Mucosa of gallbladder (tissue), 1 donor: ENCODE results near the gene FYN. TPM values are rescaled to one million over a fixed set of nuclear protein-coding genes. Genes with fewer than 3 reads are reported as not detected.
A peak's percentile ranks its signal among the peaks of the same experiment; 100 is the strongest.

ENCODE experiments used
- DNase-seq: peaks from one replicate; pipeline ENCODE4 v3.0.0-alpha.2; 2020; ENCODE audit warnings: low spot score
- total RNA-seq: library from RNA; stranded (reverse); gene quantifications from one replicate; pipeline ENCODE4 v1.2.1, GENCODE V29; 2021
- donor health status: DM: no; HTN: no; CAD: no.

FYN gene
- total RNA-seq, 1 donor from 2014 or later: 75.0 TPM

GRCh38 chr6:111880181-111880888 lies 7.1 kb upstream of the FYN start:
- DNase-seq: no peak

DNA sequence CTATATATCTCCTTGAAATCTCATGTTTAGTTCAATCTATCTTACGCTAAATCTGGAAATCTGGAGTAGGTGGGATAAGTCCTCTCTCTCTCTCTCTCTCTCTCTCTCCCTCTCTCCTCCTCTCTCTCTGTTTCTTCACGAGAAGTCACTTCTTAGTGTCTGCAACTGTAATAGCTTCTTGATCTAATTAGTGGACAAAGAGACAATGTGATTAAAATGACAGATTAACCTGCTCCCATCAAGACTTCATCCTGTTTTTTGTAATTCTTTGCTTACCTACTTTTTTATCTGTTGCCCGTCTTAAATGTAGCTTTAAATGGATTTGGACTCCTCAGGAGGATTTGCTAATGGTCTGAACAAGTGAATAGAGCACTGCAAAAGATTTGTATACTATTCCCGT lies 2.5 kb upstream of the FYN start:
- no peak for DNase-seq

DNA sequence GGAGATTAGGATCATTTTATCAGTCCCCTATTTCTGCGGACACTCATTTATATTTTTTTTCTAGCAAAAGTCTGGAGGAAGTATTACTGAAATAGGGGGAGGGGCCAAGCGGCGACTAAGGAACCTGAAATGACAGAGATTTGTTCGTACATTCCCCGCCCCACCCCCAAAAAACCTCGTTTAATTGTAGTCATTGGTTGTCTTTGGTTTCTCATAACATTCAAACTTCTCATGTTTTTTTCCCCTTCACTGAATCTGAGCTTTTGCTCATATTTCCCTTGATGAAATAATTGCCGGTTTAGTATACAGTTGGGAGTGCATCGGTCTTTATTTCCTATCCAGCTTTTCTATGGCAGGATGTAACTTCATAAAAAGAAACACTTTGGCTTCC lies 768 bp upstream of the FYN start:
- no peak for DNase-seq

DNA sequence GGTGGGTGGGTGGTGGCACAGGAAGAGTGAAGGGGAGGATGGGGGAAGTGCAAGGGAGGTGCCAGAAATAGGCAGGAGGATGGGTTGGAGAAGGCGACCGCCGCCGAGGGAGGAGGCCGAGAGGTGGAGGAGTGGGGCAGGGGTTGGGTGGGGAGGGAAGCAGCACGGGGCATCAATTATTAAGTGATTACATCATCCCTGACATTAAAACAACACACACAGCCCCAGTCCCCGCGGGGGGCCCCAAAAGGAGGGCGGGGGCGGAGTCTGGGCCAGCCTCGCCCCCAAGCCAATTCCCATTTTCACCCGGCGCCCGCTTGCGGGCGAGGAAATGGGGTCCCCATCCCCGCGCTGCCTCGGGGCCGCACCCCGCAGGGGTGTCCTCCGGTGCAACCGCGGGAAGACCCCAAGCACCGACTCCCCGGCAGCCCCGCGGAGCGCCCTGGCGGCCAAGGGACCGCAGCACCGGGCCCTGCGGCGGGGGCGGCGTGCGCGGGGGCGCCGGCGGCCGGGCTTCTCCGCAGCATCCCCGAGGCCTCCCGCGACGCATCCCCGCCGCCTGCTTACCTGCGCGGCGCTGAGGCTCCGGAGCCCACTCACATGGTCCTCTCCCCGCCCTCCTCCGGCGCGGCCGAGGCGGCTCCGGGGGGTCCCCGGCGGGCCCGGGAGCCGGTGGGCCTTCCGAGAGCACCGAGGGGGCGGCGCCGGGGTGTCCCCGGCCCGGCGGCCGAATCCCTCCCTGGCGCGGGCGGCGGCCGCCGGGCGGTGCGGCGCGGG lies 663 bp downstream of the FYN start:
- peak; percentile 23 for DNase-seq

- no peak for DNase-seq
These were observed 1.4 kb downstream of the FYN start for GRCh38 chr6:111871725-111872400.

DNA sequence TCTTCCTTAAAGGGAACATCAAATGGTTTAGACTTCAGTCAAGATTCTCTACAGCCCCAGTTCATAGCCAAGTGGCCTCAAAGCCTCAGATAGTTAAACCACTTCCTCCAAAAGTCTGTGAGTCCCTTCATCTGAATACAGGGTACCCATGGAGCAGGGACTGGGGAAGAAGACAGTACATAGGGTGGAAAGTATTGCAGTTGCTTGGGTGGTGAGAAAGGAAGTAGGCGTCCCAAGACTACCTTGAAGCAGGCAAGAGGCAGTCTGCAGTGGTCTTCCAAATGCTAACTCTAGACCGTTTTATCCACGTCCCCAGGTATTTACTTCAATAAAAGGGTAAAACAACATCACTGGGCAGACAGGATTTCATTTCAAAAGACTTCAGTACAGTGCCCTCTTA lies 2.0 kb downstream of the FYN start:
- DNase-seq: no peak

GRCh38 chr6:111870742-111871064 lies 2.5 kb downstream of the FYN start:
- DNase-seq: no peak

GRCh38 chr6:111870051-111870741 lies 3.1 kb downstream of the FYN start:
- DNase-seq: no peak

DNA sequence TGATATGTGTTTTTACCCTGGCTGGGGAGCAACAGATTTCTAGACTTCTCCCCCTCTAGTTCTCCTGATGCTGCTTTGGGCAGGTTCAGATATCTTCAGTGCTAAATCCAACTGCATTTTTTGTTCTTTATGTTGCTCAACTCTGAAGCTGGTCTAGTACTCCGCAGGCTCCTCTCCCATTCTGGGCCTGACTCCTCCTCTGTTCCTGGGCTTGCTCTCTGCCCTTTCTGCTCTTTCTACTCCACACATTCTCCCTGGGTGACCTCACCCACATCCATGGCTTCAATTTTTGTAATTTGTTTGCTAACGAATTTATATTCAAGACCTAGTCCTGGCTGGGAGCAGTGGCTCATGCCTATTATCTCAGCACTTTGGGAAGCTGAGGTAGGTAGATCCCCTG lies 6.4 kb downstream of the FYN start:
- DNase-seq: no peak

DNA sequence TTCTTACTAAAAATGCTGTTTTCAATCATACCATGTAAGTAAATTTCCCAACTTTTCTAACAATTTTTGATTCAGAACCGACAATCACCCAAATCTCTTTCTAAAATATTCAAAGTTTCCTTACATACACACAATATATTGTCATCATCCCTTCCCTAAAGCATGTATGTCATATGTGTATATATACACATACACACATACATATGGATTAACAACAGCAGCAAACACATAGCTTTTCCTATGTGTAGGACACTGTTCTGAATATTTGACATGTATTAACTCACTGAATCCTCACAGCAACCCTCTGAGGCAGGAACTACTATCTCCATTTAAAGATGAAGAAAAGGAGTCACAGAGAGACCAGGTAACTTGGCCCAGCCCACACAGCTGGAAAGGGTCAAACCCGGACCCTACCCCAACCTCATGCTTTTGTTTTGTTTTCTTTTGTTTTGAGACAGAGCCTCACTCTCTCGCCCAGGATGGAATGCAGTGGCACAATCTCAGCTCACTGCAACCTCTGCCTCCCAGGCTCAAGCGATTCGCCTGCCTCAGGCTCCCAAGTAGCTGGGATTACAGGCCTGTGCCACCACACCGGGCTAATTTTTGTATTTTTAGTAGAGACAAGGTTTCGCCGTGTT lies 7.2 kb downstream of the FYN start:
- no peak for DNase-seq

GRCh38 chr6:111865049-111865585 lies 8.1 kb downstream of the FYN start:
- DNase-seq: no peak

DNA sequence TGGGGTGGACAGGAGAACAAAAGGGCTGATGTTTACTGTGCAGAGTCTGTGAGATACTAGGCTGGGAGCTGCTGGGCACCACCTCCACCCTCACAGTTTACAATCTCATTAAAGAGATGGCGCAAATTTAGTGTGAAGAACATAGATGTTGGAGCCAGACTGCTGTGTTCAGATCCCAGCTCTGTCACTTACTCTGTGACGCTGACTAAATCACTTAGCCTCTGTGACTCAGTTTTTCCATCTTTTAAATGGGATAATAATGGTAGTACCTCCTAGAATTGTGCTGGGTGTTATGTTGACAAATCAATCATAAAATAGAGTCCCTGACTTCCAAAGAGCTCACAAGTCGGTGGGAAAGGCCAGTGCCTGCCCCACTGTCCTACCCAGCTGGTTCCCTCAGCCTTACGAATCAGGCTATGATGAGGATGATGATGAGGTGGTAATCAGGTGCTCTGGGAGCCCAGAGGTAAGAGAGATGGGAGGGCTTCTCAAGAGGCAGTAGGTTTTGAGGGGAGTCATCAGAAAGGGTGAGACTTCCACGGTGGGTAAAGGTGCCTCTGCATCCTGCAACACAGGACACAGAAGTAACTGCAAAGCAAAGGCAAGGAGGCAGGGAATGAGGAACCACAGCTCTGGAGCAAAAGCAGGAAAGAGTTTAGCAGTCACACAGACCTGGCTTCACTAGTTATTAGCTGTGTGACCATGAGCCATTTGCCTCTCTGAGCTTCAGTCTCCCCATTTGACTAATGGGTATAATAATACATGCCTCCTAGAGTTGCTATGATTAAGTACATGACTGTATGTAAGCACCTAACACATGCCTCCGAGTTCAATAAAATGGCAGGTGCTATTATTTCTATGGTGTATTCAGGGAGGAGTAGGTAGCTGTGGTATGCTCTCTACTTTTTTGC lies 8.9 kb downstream of the FYN start:
- no peak for DNase-seq

DNA sequence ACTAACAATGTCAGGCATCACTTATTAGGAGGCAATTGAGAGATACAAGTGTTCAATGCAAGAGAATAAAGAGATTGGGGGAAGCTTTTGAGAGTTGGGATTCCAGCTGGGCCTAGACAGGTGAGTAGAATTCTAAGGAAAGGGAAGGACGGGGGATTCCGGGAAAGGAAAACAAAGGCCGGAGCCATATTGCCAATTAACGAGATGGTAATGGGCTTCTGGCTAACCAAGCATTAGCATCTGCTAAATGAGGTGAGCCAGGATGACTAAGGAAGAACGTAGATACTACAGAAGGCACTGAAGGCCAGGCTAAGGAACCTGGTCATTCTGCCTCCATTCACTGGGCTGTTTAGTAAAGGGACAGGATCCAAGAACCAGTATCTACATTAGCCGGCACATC lies 10.5 kb downstream of the FYN start:
- DNase-seq: no peak

GRCh38 chr6:111862314-111862713 lies 10.9 kb downstream of the FYN start:
- no peak for DNase-seq

GRCh38 chr6:111861431-111861885 lies 11.8 kb downstream of the FYN start:
- DNase-seq: no peak

DNA sequence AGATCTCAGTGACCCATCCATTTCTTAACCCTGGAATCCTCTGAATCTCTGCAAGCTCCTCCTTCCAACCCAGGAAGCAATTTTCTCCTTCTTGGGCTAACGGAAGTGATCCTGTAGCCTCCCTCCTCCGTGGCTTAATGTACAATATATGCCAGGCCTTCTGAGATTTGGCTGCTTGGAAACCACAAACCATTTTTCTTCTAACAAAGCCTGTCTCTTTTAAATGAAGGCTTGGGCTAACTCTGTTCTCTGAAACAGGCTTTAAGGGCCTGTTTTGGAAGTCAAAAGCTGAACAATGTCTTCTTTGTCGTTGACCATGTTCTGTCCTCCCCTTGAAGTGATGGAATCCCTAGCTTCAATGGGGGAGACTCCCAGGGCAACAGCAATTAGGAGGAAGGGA lies 14.9 kb downstream of the FYN start:
- no peak for DNase-seq

DNA sequence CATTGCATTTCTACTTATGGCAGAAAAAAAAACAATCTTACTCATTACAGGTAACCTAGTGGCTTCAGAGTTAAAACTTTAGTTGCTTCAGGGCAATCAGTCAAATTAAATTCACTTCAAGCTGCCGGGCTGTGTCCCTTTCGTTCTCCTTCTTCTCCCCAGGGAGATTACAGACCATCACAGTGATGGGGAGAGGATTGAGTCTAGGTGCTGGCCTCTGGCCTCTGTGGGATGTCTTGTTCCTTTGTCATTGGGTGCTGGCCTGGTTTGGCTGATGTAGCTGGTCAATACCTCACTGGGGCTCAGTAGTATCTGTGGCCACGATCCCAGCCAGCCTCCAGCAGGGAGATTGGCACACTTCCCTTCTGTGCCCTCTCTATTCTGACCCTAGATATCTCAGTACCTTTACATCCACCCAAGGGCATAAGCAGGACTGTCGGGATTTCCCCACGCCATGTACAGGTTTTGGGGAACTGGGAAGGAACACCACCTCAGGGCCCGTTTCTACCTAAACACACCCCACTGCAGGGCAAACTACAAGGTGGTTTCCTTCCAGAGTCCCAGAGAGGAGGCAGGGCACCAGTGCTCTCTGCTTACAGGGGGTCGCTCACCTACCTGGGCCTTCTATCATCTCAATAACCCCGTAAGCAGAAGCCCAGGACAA lies 15.4 kb downstream of the FYN start:
- DNase-seq: no peak

GRCh38 chr6:111855753-111856152 lies 17.5 kb downstream of the FYN start:
- no peak for DNase-seq

GRCh38 chr6:111854683-111855082 lies 18.6 kb downstream of the FYN start:
- DNase-seq: no peak

- DNase-seq: no peak
These were observed 20.5 kb downstream of the FYN start for GRCh38 chr6:111852725-111853124.
